ENCODE measurements around the gene DDX23.

DDX23 gene

GRCh38 chr12:48858043-48858442, 6.1 kb upstream of the DDX23 start:
- TF ChIP-seq CTCF (IDR thresholded peaks at IDR 0.05), result no peak

GRCh38 chr12:48857278-48857994, 5.5 kb upstream of the DDX23 start:
- no peak for TF ChIP-seq CTCF (IDR thresholded peaks at IDR 0.05)

GRCh38 chr12:48856379-48856778, 4.4 kb upstream of the DDX23 start:
- TF ChIP-seq CTCF (IDR thresholded peaks at IDR 0.05), result no peak

GRCh38 chr12:48854488-48854887, 2.5 kb upstream of the DDX23 start:
- no peak for TF ChIP-seq CTCF (IDR thresholded peaks at IDR 0.05)

GRCh38 chr12:48852734-48853688, 1.0 kb upstream of the DDX23 start:
- peak; percentile 81 for TF ChIP-seq CTCF (IDR thresholded peaks at IDR 0.05)

- no peak for TF ChIP-seq CTCF (IDR thresholded peaks at IDR 0.05)
Measured at GRCh38 chr12:48838048-48838447, 13.9 kb downstream of the DDX23 start.

- no peak for TF ChIP-seq CTCF (IDR thresholded peaks at IDR 0.05)
Measured at GRCh38 chr12:48832321-48833060, 19.5 kb downstream of the DDX23 start.
